Upper lobe of left lung (tissue), 4 donors: Measurements from ENCODE around the gene CTNNBIP1.

Experiments used
- EP300 ChIP-seq, 4 donors: sonication (generic); formaldehyde crosslinking; IDR thresholded peaks; one replicate each; pipeline ENCODE4 v1.5.1; 2017; ENCODE audit warnings: antibody characterized with exemption in 4 of 4, control low read depth in 2 of 4
- POLR2A ChIP-seq, 4 donors: fragments of 450-650 bp; IDR thresholded peaks; one replicate each; pipeline ENCODE4 v1.5.1; 2016 to 2017; ENCODE audit warnings: antibody characterized with exemption in 4 of 4, mild to moderate bottlenecking in 2 of 4
- POLR2AphosphoS5 ChIP-seq, 2 donors: sonication (generic); formaldehyde crosslinking; IDR thresholded peaks; one replicate each; pipeline ENCODE4 v1.5.1; 2017; ENCODE audit warnings: antibody characterized with exemption in 2 of 2
- TF ChIP-seq, protein P1 (sequence below), 6 experiments: fragments of 450-650 bp in 4 of 6; fragments of 200-600 bp in 2 of 6; sonication (generic) in 2 of 6; IDR thresholded peaks; one replicate each; pipeline ENCODE4 v1.5.1; 2016 to 2019; ENCODE audit warnings: antibody characterized with exemption in 6 of 6

DNA sequence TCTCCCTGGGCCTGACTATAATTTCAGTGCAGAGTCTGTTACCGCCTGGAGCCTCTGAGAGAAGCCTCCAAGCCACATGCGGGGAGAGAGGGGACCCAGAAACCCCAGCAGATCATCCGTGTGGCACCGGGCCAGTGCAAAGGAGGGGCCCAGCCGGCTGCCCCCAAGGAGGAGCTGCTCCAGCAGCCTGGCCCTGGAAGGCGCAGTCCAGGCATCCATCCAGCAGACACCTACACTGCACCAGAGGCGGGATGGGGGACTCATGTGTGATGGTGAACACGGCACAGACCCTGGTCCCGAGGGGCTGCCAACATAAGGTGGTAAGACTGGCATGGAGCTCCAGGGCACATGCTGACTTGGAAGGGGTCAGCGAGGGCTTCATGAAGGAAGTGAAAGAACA, 46.7 kb downstream of the CTNNBIP1 start:
- TF ChIP-seq, protein P1, sequence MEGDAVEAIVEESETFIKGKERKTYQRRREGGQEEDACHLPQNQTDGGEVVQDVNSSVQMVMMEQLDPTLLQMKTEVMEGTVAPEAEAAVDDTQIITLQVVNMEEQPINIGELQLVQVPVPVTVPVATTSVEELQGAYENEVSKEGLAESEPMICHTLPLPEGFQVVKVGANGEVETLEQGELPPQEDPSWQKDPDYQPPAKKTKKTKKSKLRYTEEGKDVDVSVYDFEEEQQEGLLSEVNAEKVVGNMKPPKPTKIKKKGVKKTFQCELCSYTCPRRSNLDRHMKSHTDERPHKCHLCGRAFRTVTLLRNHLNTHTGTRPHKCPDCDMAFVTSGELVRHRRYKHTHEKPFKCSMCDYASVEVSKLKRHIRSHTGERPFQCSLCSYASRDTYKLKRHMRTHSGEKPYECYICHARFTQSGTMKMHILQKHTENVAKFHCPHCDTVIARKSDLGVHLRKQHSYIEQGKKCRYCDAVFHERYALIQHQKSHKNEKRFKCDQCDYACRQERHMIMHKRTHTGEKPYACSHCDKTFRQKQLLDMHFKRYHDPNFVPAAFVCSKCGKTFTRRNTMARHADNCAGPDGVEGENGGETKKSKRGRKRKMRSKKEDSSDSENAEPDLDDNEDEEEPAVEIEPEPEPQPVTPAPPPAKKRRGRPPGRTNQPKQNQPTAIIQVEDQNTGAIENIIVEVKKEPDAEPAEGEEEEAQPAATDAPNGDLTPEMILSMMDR (IDR thresholded peaks at IDR 0.05): no peak
- TF ChIP-seq POLR2AphosphoS5 (IDR thresholded peaks at IDR 0.05) (no peak), POLR2A (IDR thresholded peaks at IDR 0.05) (no peak), EP300 (IDR thresholded peaks at IDR 0.05) (no peak)
